IMR-90 (cell line): ENCODE results near the gene SPIC. TPM values are rescaled to one million over a fixed set of nuclear protein-coding genes. Genes with fewer than 3 reads are reported as not detected.

ENCODE experiments used
- ATAC-seq: fragments of 200-7000 bp; cut with Tn5 transposase; 2 replicates; pipeline ENCODE4 v1.9.1; 2020; ENCODE audit warnings: low read depth, mild to moderate bottlenecking, moderate library complexity
- BruUV-seq: library from RNA; stranded (reverse); fragments of 400-500 nt; replicated peaks from 2 replicates; lab custom pipeline; 2021; lab: Mats Ljungman, UMichigan
- CTCF ChIA-PET: fragments of 300-600 bp; formaldehyde crosslinking; extraction: SDS; loops from one replicate; lab custom pipeline; 2021; ENCODE audit warnings: antibody characterized with exemption; lab: Yijun Ruan, JAX
- POLR2A ChIA-PET: fragments of 300-600 bp; sonication (Branson Sonifier 250); formaldehyde crosslinking; loops from one replicate; lab custom pipeline; 2022; ENCODE audit warnings: antibody characterized with exemption; ENCODE audit not compliant: unreplicated experiment; lab: Charles Lee
- DNase-seq: peaks from one replicate; pipeline ENCODE4 v3.0.0; 2013
- H2AFZ ChIP-seq: replicated peaks from 2 replicates; pipeline ENCODE3; 2013; ENCODE audit warnings: low read length, mild to moderate bottlenecking; ENCODE audit not compliant: poor library complexity
- H2AK5ac ChIP-seq: 2 replicates; pipeline ENCODE4 v1.6.1; 2013; ENCODE audit warnings: low read depth, low read length, inconsistent platforms
- H2AK9ac ChIP-seq: replicated peaks from 2 replicates; pipeline ENCODE3; 2013; ENCODE audit warnings: mild to moderate bottlenecking, low read depth, low read length, moderate library complexity; ENCODE audit not compliant: poor library complexity
- H2BK120ac ChIP-seq: 2 replicates; pipeline ENCODE4 v1.6.1; 2013; ENCODE audit warnings: low read depth, low read length, inconsistent platforms
- H2BK15ac ChIP-seq: 3 replicates; pipeline ENCODE4 v1.6.1; 2013; ENCODE audit warnings: low read depth, low read length, inconsistent platforms
- H2BK20ac ChIP-seq: 2 replicates; pipeline ENCODE4 v1.6.1; 2013; ENCODE audit warnings: low read depth, mild to moderate bottlenecking, inconsistent platforms, low read length, moderate library complexity
- H2BK5ac ChIP-seq: 2 replicates; pipeline ENCODE4 v1.6.1; 2013; ENCODE audit warnings: mild to moderate bottlenecking, low read depth, low read length, inconsistent platforms; ENCODE audit not compliant: poor library complexity, severe bottlenecking
- H3K14ac ChIP-seq: replicated peaks from 2 replicates; pipeline ENCODE4 v1.6.1; 2013; ENCODE audit warnings: low read depth, low read length, inconsistent platforms
- H3K18ac ChIP-seq: 2 replicates; pipeline ENCODE4 v1.6.1; 2013; ENCODE audit warnings: low read depth, low read length, control low read depth
- H3K23ac ChIP-seq: 2 replicates; pipeline ENCODE4 v1.6.1; 2013; ENCODE audit warnings: low read depth, low read length, inconsistent platforms
- H3K27ac ChIP-seq: 2 replicates; pipeline ENCODE4 v1.5.1; 2013; ENCODE audit warnings: mild to moderate bottlenecking, control low read depth, low read length; ENCODE audit not compliant: insufficient read depth
- H3K27me3 ChIP-seq: 2 replicates; pipeline ENCODE4 v1.6.1; 2013; ENCODE audit warnings: low read length; ENCODE audit not compliant: control insufficient read depth, insufficient read depth
- H3K36me3 ChIP-seq: 2 replicates; pipeline ENCODE4 v1.6.1; 2013; ENCODE audit warnings: low read length, mixed read lengths; ENCODE audit not compliant: control insufficient read depth, insufficient read depth
- H3K4ac ChIP-seq: 2 replicates; pipeline ENCODE4 v1.6.1; 2013; ENCODE audit warnings: low read depth, low read length, inconsistent platforms
- H3K4me1 ChIP-seq: 2 replicates; pipeline ENCODE4 v1.6.1; 2013; ENCODE audit warnings: low read length, mixed read lengths; ENCODE audit not compliant: control insufficient read depth, insufficient read depth
- H3K4me2 ChIP-seq: 2 replicates; pipeline ENCODE4 v1.6.1; 2013; ENCODE audit warnings: low read depth, mild to moderate bottlenecking, control low read depth, low read length, moderate library complexity
- H3K4me3 ChIP-seq: 2 replicates; pipeline ENCODE4 v1.5.1; 2013; ENCODE audit warnings: low read depth, mild to moderate bottlenecking, control low read depth, low read length, moderate library complexity; ENCODE audit not compliant: insufficient read depth
- H3K56ac ChIP-seq: 2 replicates; pipeline ENCODE4 v1.6.1; 2013; ENCODE audit warnings: low read length, inconsistent platforms; ENCODE audit not compliant: insufficient read depth; ENCODE audit errors: extremely low read depth
- H3K79me1 ChIP-seq, 2 experiments: 2 replicates each; pipeline ENCODE4 v1.6.1; 2013; ENCODE audit warnings: low read length in 2 of 2, inconsistent platforms in 1 of 2, low read depth in 1 of 2
- H3K9ac ChIP-seq: 2 replicates; pipeline ENCODE4 v1.6.1; 2013; ENCODE audit warnings: low read depth, low read length, control low read depth
- H3K9me1 ChIP-seq: 2 replicates; pipeline ENCODE4 v1.6.1; 2013; ENCODE audit warnings: low read length, inconsistent platforms; ENCODE audit not compliant: insufficient read depth
- H3K9me3 ChIP-seq: 2 replicates; pipeline ENCODE4 v1.6.1; 2013; ENCODE audit warnings: low read length; ENCODE audit not compliant: control insufficient read depth, insufficient read depth
- H4K20me1 ChIP-seq: 2 replicates; pipeline ENCODE4 v1.6.1; 2013; ENCODE audit warnings: low read length, inconsistent platforms; ENCODE audit not compliant: insufficient read depth
- H4K5ac ChIP-seq: 2 replicates; pipeline ENCODE4 v1.6.1; 2013; ENCODE audit warnings: mild to moderate bottlenecking, low read depth, low read length, control low read depth
- H4K8ac ChIP-seq, 2 experiments: 2 replicates each; pipeline ENCODE4 v1.6.1; 2013; ENCODE audit warnings: low read depth in 2 of 2, low read length in 2 of 2, control low read depth in 1 of 2, inconsistent platforms in 1 of 2
- H4K91ac ChIP-seq: 2 replicates; pipeline ENCODE4 v1.6.1; 2013; ENCODE audit warnings: low read depth, low read length, inconsistent platforms; ENCODE audit not compliant: insufficient read depth
- BHLHE40 ChIP-seq: fragments of 150-350 bp; IDR thresholded peaks from 2 replicates; pipeline ENCODE4 v1.6.1; 2016; ENCODE audit warnings: mild to moderate bottlenecking, low read depth, low read length
- RFX5 ChIP-seq: IDR thresholded peaks from 2 replicates; pipeline ENCODE4 v1.8.0; 2012; ENCODE audit warnings: low read depth, mild to moderate bottlenecking, low read length, moderate library complexity
- WGBS, 2 experiments: methylation state at CpG; one replicate each; pipeline versions ENCODE4 v1.1.5 to v1.1.7; 2013; ENCODE audit warnings: missing lambda C conversion rate in 2 of 2; ENCODE audit not compliant: insufficient read length in 1 of 2; ENCODE audit errors: extremely low coverage in 2 of 2; 5-methylcytosine and 5-hydroxymethylcytosine counted together
- dilution Hi-C: fragments of 300-500 bp; cut with HindIII; formaldehyde crosslinking; loops from one replicate; pipeline ENCODE4 v1.14.3; 2018; ENCODE audit warnings: low sequenced_read_pairs; ENCODE audit not compliant: unreplicated experiment
- in situ Hi-C: fragments of 300-500 bp; cut with MboI; formaldehyde crosslinking; loops from 3 replicates; pipeline ENCODE4 v1.14.3; 2019; ENCODE audit warnings: low sequenced_read_pairs, inconsistent platforms, mixed read lengths
- intact Hi-C: fragments of 100-400 bp; cut with micrococcal nuclease; formaldehyde crosslinking; loops from 2 replicates; pipeline ENCODE4 v1.10.0; 2022
- polyA plus RNA-seq, 3 experiments: library from polyadenylated mRNA; depleted of rRNA; stranded (reverse); fragments of >200 nt; gene quantifications; 2 replicates each; pipeline ENCODE4 v1.2.3, GENCODE V29; 2012; ENCODE audit warnings: low replicate concordance in 1 of 3
- total RNA-seq: library from RNA; depleted of rRNA; stranded (reverse); fragments of >200 nt; gene quantifications from 2 replicates; pipeline ENCODE4 v1.2.3, GENCODE V29; 2012

SPIC gene
- total and polyA plus RNA-seq, 2 of the 4 experiments (the other 2 are of a cell fraction) = not detected

DNA sequence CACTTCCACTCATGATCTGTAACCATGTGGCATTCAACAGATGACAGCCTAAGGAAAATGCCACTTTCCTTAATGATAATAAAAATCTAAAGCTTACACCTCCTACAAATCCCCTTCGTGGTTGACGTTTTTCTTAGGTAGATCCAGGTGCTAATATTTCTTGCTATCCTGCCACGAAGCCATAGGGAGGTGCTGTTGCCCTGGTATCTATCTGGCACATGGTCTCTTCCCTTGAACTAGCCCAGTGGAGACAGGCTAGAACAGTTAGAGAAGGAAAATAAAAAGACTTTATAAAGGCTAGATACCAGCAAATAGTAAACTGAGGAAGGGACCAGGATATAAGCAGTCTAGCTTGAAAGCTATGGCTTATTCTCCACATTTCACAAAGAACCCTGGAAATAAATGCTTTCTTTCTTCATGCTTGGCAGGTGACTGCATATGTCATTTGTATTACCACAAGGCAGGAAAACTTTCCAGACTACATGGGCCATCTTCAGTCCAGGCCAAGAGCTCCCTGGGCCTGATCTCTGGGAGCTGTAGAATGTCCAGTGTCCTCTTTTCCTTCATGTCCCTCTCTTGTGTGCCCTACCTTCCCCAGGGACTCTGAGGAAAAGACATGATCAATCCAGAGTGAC is 15.3 kb downstream of the SPIC start:
- TF ChIP-seq RFX5 (no peak), BHLHE40 (no peak)

More for the DNA sequence above, 15.3 kb downstream of the SPIC start:
- Histone ChIP-seq H3K27ac (no peak overlapping the region), H4K20me1 (no peaks in the 10 kb centered on the region), H3K9ac (no peak overlapping the region), H3K36me3 (no peaks in the 10 kb centered on the region), H2BK15ac (no peak overlapping the region), H3K9me1 (no peaks in the 10 kb centered on the region), H2AFZ (no peak overlapping the region), H3K4ac (no peak overlapping the region), H2BK120ac (no peak overlapping the region), H4K91ac (no peak overlapping the region), H3K27me3 (no peaks in the 10 kb centered on the region), H4K5ac (no peak overlapping the region), H3K14ac (no peak overlapping the region), H3K4me1 (no peaks in the 10 kb centered on the region), H2AK5ac (no peak overlapping the region), H3K4me2 (no peak overlapping the region), H3K4me3 (no peak overlapping the region), H3K9me3 (no peaks in the 10 kb centered on the region), H4K8ac (no peak overlapping the region), H3K18ac (no peak overlapping the region), H2BK5ac (no peak overlapping the region), H3K56ac (no peak overlapping the region), H2BK20ac (no peak overlapping the region), H2AK9ac (no peak overlapping the region), H3K79me1 (no peaks in the 10 kb centered on the region), H3K23ac (no peak overlapping the region)
- dilution Hi-C loops (no loop called here), intact Hi-C loops (loop anchor here (5.0 kb wide), 2 partner anchors 82 to 272 kb away; no protein-coding TSS in a partner anchor), in situ Hi-C loops (no loop called here)
- WGBS, 2 experiments = no CpG with 5 or more reads among the region's 3 CpGs
- no TSS peak for BruUV-seq
- POLR2A ChIA-PET = no interaction called here
- ATAC-seq (peak; percentile 49; the same call in 1 of the 2 replicates), DNase-seq (no peak)
- CTCF ChIA-PET = no interaction called here
